IMR-90 (cell line): Measurements from ENCODE around the gene UPK1A. TPM values are rescaled to one million over a fixed set of nuclear protein-coding genes. Genes with fewer than 3 reads are reported as not detected.

Source experiments
- ATAC-seq: fragments of 200-7000 bp; cut with Tn5 transposase; 2 replicates; pipeline ENCODE4 v1.9.1; 2020; ENCODE audit warnings: low read depth, mild to moderate bottlenecking, moderate library complexity
- BruUV-seq: library from RNA; stranded (reverse); fragments of 400-500 nt; replicated peaks from 2 replicates; lab custom pipeline; 2021; lab: Mats Ljungman, UMichigan
- CTCF ChIA-PET: fragments of 300-600 bp; formaldehyde crosslinking; extraction: SDS; loops from one replicate; lab custom pipeline; 2021; ENCODE audit warnings: antibody characterized with exemption; lab: Yijun Ruan, JAX
- POLR2A ChIA-PET: fragments of 300-600 bp; sonication (Branson Sonifier 250); formaldehyde crosslinking; loops from one replicate; lab custom pipeline; 2022; ENCODE audit warnings: antibody characterized with exemption; ENCODE audit not compliant: unreplicated experiment; lab: Charles Lee
- DNase-seq: peaks from one replicate; pipeline ENCODE4 v3.0.0; 2013
- H2AFZ ChIP-seq: replicated peaks from 2 replicates; pipeline ENCODE3; 2013; ENCODE audit warnings: low read length, mild to moderate bottlenecking; ENCODE audit not compliant: poor library complexity
- H2AK5ac ChIP-seq: 2 replicates; pipeline ENCODE4 v1.6.1; 2013; ENCODE audit warnings: low read depth, low read length, inconsistent platforms
- H2AK9ac ChIP-seq: replicated peaks from 2 replicates; pipeline ENCODE3; 2013; ENCODE audit warnings: mild to moderate bottlenecking, low read depth, low read length, moderate library complexity; ENCODE audit not compliant: poor library complexity
- H2BK120ac ChIP-seq: 2 replicates; pipeline ENCODE4 v1.6.1; 2013; ENCODE audit warnings: low read depth, low read length, inconsistent platforms
- H2BK15ac ChIP-seq: 3 replicates; pipeline ENCODE4 v1.6.1; 2013; ENCODE audit warnings: low read depth, low read length, inconsistent platforms
- H2BK20ac ChIP-seq: 2 replicates; pipeline ENCODE4 v1.6.1; 2013; ENCODE audit warnings: low read depth, mild to moderate bottlenecking, inconsistent platforms, low read length, moderate library complexity
- H2BK5ac ChIP-seq: 2 replicates; pipeline ENCODE4 v1.6.1; 2013; ENCODE audit warnings: mild to moderate bottlenecking, low read depth, low read length, inconsistent platforms; ENCODE audit not compliant: poor library complexity, severe bottlenecking
- H3K14ac ChIP-seq: replicated peaks from 2 replicates; pipeline ENCODE4 v1.6.1; 2013; ENCODE audit warnings: low read depth, low read length, inconsistent platforms
- H3K18ac ChIP-seq: 2 replicates; pipeline ENCODE4 v1.6.1; 2013; ENCODE audit warnings: low read depth, low read length, control low read depth
- H3K23ac ChIP-seq: 2 replicates; pipeline ENCODE4 v1.6.1; 2013; ENCODE audit warnings: low read depth, low read length, inconsistent platforms
- H3K27ac ChIP-seq: 2 replicates; pipeline ENCODE4 v1.5.1; 2013; ENCODE audit warnings: mild to moderate bottlenecking, control low read depth, low read length; ENCODE audit not compliant: insufficient read depth
- H3K27me3 ChIP-seq: 2 replicates; pipeline ENCODE4 v1.6.1; 2013; ENCODE audit warnings: low read length; ENCODE audit not compliant: control insufficient read depth, insufficient read depth
- H3K36me3 ChIP-seq: 2 replicates; pipeline ENCODE4 v1.6.1; 2013; ENCODE audit warnings: low read length, mixed read lengths; ENCODE audit not compliant: control insufficient read depth, insufficient read depth
- H3K4ac ChIP-seq: 2 replicates; pipeline ENCODE4 v1.6.1; 2013; ENCODE audit warnings: low read depth, low read length, inconsistent platforms
- H3K4me1 ChIP-seq: 2 replicates; pipeline ENCODE4 v1.6.1; 2013; ENCODE audit warnings: low read length, mixed read lengths; ENCODE audit not compliant: control insufficient read depth, insufficient read depth
- H3K4me2 ChIP-seq: 2 replicates; pipeline ENCODE4 v1.6.1; 2013; ENCODE audit warnings: low read depth, mild to moderate bottlenecking, control low read depth, low read length, moderate library complexity
- H3K4me3 ChIP-seq: 2 replicates; pipeline ENCODE4 v1.5.1; 2013; ENCODE audit warnings: low read depth, mild to moderate bottlenecking, control low read depth, low read length, moderate library complexity; ENCODE audit not compliant: insufficient read depth
- H3K56ac ChIP-seq: 2 replicates; pipeline ENCODE4 v1.6.1; 2013; ENCODE audit warnings: low read length, inconsistent platforms; ENCODE audit not compliant: insufficient read depth; ENCODE audit errors: extremely low read depth
- H3K79me1 ChIP-seq, 2 experiments: 2 replicates each; pipeline ENCODE4 v1.6.1; 2013; ENCODE audit warnings: low read length in 2 of 2, inconsistent platforms in 1 of 2, low read depth in 1 of 2
- H3K9ac ChIP-seq: 2 replicates; pipeline ENCODE4 v1.6.1; 2013; ENCODE audit warnings: low read depth, low read length, control low read depth
- H3K9me1 ChIP-seq: 2 replicates; pipeline ENCODE4 v1.6.1; 2013; ENCODE audit warnings: low read length, inconsistent platforms; ENCODE audit not compliant: insufficient read depth
- H3K9me3 ChIP-seq: 2 replicates; pipeline ENCODE4 v1.6.1; 2013; ENCODE audit warnings: low read length; ENCODE audit not compliant: control insufficient read depth, insufficient read depth
- H4K20me1 ChIP-seq: 2 replicates; pipeline ENCODE4 v1.6.1; 2013; ENCODE audit warnings: low read length, inconsistent platforms; ENCODE audit not compliant: insufficient read depth
- H4K5ac ChIP-seq: 2 replicates; pipeline ENCODE4 v1.6.1; 2013; ENCODE audit warnings: mild to moderate bottlenecking, low read depth, low read length, control low read depth
- H4K8ac ChIP-seq, 2 experiments: 2 replicates each; pipeline ENCODE4 v1.6.1; 2013; ENCODE audit warnings: low read depth in 2 of 2, low read length in 2 of 2, control low read depth in 1 of 2, inconsistent platforms in 1 of 2
- H4K91ac ChIP-seq: 2 replicates; pipeline ENCODE4 v1.6.1; 2013; ENCODE audit warnings: low read depth, low read length, inconsistent platforms; ENCODE audit not compliant: insufficient read depth
- CEBPB ChIP-seq: IDR thresholded peaks from 2 replicates; pipeline ENCODE4 v1.6.1; 2012; ENCODE audit warnings: low read depth, low read length, improper control_type of control experiment
- FOS ChIP-seq: fragments of 150-350 bp; IDR thresholded peaks from 2 replicates; pipeline ENCODE4 v1.6.1; 2016; ENCODE audit warnings: low read depth, low read length
- MAFK ChIP-seq: IDR thresholded peaks from 2 replicates; pipeline ENCODE4 v1.6.1; 2012; ENCODE audit warnings: low read depth, low read length, improper control_type of control experiment
- MXI1 ChIP-seq: IDR thresholded peaks from 2 replicates; pipeline ENCODE4 v1.6.1; 2012; ENCODE audit warnings: low read depth, mild to moderate bottlenecking, low read length, moderate library complexity, borderline replicate concordance
- POLR2A ChIP-seq: IDR thresholded peaks from 2 replicates; pipeline ENCODE4 v1.6.1; 2012; ENCODE audit warnings: mild to moderate bottlenecking, low read depth, low read length
- RAD21 ChIP-seq: IDR thresholded peaks from 2 replicates; pipeline ENCODE4 v1.6.1; 2012; ENCODE audit warnings: low read length, improper control_type of control experiment
- WGBS, 2 experiments: methylation state at CpG; one replicate each; pipeline versions ENCODE4 v1.1.5 to v1.1.7; 2013; ENCODE audit warnings: missing lambda C conversion rate in 2 of 2; ENCODE audit not compliant: insufficient read length in 1 of 2; ENCODE audit errors: extremely low coverage in 2 of 2; 5-methylcytosine and 5-hydroxymethylcytosine counted together
- dilution Hi-C: fragments of 300-500 bp; cut with HindIII; formaldehyde crosslinking; loops from one replicate; pipeline ENCODE4 v1.14.3; 2018; ENCODE audit warnings: low sequenced_read_pairs; ENCODE audit not compliant: unreplicated experiment
- in situ Hi-C: fragments of 300-500 bp; cut with MboI; formaldehyde crosslinking; loops from 3 replicates; pipeline ENCODE4 v1.14.3; 2019; ENCODE audit warnings: low sequenced_read_pairs, inconsistent platforms, mixed read lengths
- intact Hi-C: fragments of 100-400 bp; cut with micrococcal nuclease; formaldehyde crosslinking; loops from 2 replicates; pipeline ENCODE4 v1.10.0; 2022
- polyA plus RNA-seq, 3 experiments: library from polyadenylated mRNA; depleted of rRNA; stranded (reverse); fragments of >200 nt; gene quantifications; 2 replicates each; pipeline ENCODE4 v1.2.3, GENCODE V29; 2012; ENCODE audit warnings: low replicate concordance in 1 of 3
- total RNA-seq: library from RNA; depleted of rRNA; stranded (reverse); fragments of >200 nt; gene quantifications from 2 replicates; pipeline ENCODE4 v1.2.3, GENCODE V29; 2012

UPK1A gene
- total and polyA plus RNA-seq, 2 of the 4 experiments (the other 2 are of a cell fraction) = 0.21 TPM; not detected in 1

DNA sequence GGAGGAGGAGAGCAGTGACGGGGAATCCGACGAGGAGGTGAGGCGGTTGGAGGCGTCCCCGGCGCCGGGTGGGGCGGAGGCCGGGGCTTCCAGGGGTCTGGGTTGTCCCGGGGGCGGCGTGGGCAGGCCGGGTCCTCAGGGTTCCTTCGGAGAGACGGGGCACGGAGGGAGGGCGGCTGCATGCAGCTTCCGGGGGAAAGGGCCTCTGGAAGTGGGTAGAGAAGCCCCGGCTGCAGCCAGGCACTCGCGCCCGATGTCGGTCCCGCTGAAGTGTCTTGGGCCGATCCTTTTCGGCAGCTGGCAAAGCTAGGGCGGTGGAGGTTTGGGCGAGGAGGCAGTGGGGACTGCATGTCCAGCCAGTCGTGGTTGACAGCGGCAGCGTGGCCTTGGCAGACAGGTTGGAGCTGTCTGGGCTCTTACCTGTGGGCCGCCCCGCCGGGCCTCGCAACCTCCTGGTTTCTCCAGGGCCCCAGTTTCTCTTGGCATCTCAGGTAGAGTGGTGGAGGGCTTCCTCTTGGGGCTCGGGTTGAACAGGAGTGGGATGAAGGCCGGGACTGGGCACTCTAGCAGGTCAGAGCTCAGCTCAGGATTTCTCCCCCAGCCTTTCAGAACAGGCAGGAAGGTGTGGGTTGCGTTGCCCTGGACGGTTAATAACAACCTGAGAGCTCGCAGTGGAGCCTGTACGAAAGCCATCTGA is 52.2 kb downstream of the UPK1A start:
- H2BK20ac ChIP-seq = no peak overlapping the region
- H3K4me2 ChIP-seq = peak overlapping the region; percentile 91
- H3K56ac ChIP-seq = 0 out of 2 replicates have a peak overlapping the region, but pooled peaks have one; percentile 35
- peak overlapping the region; percentile 97 for H3K4me3 ChIP-seq
- H3K4me1 ChIP-seq = peaks cover 14% of the 10 kb centered on the region
- POLR2A ChIA-PET = no interaction called here
- H3K9me3 ChIP-seq = no peaks in the 10 kb centered on the region
- no peak overlapping the region for H2BK120ac ChIP-seq
- peak overlapping the region; percentile 91 for H2AK5ac ChIP-seq
- peaks cover 10 to 51% of the 10 kb centered on the region in 2 experiments; a peak in 3 of 4 replicates for H3K79me1 ChIP-seq
- BruUV-seq = no TSS peak
- no peak for DNase-seq
- intact Hi-C loops (no loop called here), dilution Hi-C loops (no loop called here), in situ Hi-C loops (loop anchor here (5.0 kb wide), 1 partner anchor 171 kb away; the partner anchor contains the start of gene TMEM147)
- peak overlapping the region; percentile 96 for H3K14ac ChIP-seq
- CTCF ChIA-PET = interaction anchor here (0.9 kb wide), 1 partner anchor 13 kb away, joined by 3 read pairs; no protein-coding TSS in a partner anchor
- ATAC-seq = peak; percentile 1; the same call in 1 of the 2 replicates
- H4K5ac ChIP-seq = peak overlapping the region; percentile 37; the same call in 1 of the 2 replicates
- WGBS, 2 experiments = 3% methylated on average over 7 of the region's 42 CpGs; no CpG with 5 or more reads in 1 of the 2 experiments
- no peak overlapping the region for H3K18ac ChIP-seq
- peak overlapping the region; percentile 71 for H2BK5ac ChIP-seq
- H4K20me1 ChIP-seq = peaks cover 24% of the 10 kb centered on the region
- H3K27ac ChIP-seq = peak overlapping the region; percentile 89
- peaks cover 27% of the 10 kb centered on the region for H3K36me3 ChIP-seq
- H3K23ac ChIP-seq = peak overlapping the region; percentile 95
- H4K91ac ChIP-seq = no peak overlapping the region; the same call in 1 of the 2 replicates
- TF ChIP-seq CEBPB = no peak
- no peak for TF ChIP-seq FOS
- no peak for TF ChIP-seq RAD21
- TF ChIP-seq MAFK = no peak
- TF ChIP-seq POLR2A = no peak
- TF ChIP-seq MXI1 = peak; percentile 67; the same call in 1 of the 2 replicates
- peak overlapping the region; percentile 94 for H3K9ac ChIP-seq
- H2AK9ac ChIP-seq = peak overlapping the region; percentile 98
- no peaks in the 10 kb centered on the region for H3K27me3 ChIP-seq
- no peak overlapping the region for H4K8ac ChIP-seq
- peak overlapping the region; percentile 90 for H3K4ac ChIP-seq
- H2BK15ac ChIP-seq = no peak overlapping the region
- H3K9me1 ChIP-seq = no peaks in the 10 kb centered on the region; the same call in 1 of the 2 replicates
- peak overlapping the region; percentile 83 for H2AFZ ChIP-seq
